ENCODE data around the gene RAC3.

RAC3 gene

GRCh38 chr17:81999976-82000802, 31.3 kb upstream of the RAC3 start:
- DNase-seq (ENCODE audit: low spot score): no peak
- TF ChIP-seq, protein P1, sequence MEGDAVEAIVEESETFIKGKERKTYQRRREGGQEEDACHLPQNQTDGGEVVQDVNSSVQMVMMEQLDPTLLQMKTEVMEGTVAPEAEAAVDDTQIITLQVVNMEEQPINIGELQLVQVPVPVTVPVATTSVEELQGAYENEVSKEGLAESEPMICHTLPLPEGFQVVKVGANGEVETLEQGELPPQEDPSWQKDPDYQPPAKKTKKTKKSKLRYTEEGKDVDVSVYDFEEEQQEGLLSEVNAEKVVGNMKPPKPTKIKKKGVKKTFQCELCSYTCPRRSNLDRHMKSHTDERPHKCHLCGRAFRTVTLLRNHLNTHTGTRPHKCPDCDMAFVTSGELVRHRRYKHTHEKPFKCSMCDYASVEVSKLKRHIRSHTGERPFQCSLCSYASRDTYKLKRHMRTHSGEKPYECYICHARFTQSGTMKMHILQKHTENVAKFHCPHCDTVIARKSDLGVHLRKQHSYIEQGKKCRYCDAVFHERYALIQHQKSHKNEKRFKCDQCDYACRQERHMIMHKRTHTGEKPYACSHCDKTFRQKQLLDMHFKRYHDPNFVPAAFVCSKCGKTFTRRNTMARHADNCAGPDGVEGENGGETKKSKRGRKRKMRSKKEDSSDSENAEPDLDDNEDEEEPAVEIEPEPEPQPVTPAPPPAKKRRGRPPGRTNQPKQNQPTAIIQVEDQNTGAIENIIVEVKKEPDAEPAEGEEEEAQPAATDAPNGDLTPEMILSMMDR (IDR thresholded peaks at IDR 0.05; ENCODE audit: extremely low read depth, missing control alignments): no peak

GRCh38 chr17:82000803-82001570, 30.5 kb upstream of the RAC3 start:
- TF ChIP-seq, protein P1 (IDR thresholded peaks at IDR 0.05; ENCODE audit: extremely low read depth, missing control alignments): no peak
- DNase-seq (ENCODE audit: low spot score): no peak

- no peak for DNase-seq (ENCODE audit: low spot score)
Observed at GRCh38 chr17:82001571-82002056, 29.9 kb upstream of the RAC3 start.

GRCh38 chr17:82003411-82004381, 27.8 kb upstream of the RAC3 start:
- TF ChIP-seq, protein P1 (IDR thresholded peaks at IDR 0.05; ENCODE audit: extremely low read depth, missing control alignments): no peak
- no peak for DNase-seq (ENCODE audit: low spot score)

More at GRCh38 chr17:82001571-82002056, 29.9 kb upstream of the RAC3 start:
- TF ChIP-seq, protein P1 (IDR thresholded peaks at IDR 0.05; ENCODE audit: extremely low read depth, missing control alignments): no peak

DNA sequence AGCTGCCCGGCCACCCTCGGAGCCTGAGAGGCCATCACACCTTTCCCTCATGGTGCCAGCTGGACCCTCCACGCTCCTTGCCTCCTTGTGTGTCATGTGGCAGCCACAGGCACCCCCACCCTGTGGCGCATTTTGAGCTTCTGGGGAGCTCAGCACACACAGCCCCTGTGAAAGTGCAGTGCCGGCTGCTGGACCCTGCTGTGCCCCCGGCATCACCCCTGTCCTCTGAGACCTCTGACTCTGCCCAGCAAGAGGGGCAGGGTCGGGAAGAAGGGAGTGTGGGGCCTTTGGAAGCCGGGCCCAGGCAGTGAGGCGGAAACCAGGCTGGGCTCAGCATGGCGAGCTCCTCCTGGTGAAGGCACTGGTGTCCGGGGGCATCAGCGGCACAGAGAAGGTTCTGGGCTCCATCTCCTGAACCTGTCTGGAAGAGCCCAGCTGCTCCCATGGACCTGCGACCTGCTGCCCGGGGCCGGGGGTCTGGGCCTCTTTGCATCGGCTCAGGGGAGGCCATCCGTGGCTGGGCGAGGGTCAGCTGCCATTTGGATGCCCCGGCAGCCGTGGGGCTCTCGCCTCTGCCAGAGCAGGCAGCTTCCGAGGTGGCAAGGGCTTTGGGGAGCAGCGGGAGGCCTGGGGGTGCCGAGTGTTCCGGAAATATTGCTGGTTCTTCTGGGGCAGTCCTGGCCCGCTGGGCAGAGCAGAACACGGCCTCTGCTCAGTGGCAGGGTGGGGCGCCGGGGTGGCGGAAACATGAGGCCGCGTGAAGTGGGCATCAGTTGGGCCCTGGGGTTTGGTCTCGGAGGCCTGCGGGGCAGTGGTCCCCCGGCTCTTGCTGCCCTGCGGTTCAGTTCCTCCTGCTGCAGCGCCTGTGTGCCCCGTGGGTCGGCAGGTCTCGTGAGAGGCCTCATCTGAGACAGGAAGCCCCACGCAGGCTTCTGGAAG, 26.7 kb upstream of the RAC3 start:
- TF ChIP-seq, protein P1 (IDR thresholded peaks at IDR 0.05; ENCODE audit: extremely low read depth, missing control alignments): no peak
- DNase-seq (ENCODE audit: low spot score): no peak

- TF ChIP-seq, protein P1 (IDR thresholded peaks at IDR 0.05; ENCODE audit: extremely low read depth, missing control alignments): no peak
- DNase-seq (ENCODE audit: low spot score): no peak
Observed at GRCh38 chr17:82005701-82006348, 25.7 kb upstream of the RAC3 start.

Measured in GM20000 (cell line).